IPS-18c (cell line): ENCODE measurements around the gene CDK17.

ENCODE experiments used
- H3K4me3 ChIP-seq: 2 replicates; pipeline ENCODE4 v1.7.0; 2013; ENCODE audit warnings: low read depth, mild to moderate bottlenecking, low read length, moderate library complexity; ENCODE audit not compliant: insufficient read depth
- H3K9me3 ChIP-seq: one replicate; pipeline ENCODE4 v1.6.1; 2013; ENCODE audit warnings: mild to moderate bottlenecking, low read length, moderate library complexity; ENCODE audit not compliant: control insufficient read depth, insufficient read depth

The CDK17 gene

DNA sequence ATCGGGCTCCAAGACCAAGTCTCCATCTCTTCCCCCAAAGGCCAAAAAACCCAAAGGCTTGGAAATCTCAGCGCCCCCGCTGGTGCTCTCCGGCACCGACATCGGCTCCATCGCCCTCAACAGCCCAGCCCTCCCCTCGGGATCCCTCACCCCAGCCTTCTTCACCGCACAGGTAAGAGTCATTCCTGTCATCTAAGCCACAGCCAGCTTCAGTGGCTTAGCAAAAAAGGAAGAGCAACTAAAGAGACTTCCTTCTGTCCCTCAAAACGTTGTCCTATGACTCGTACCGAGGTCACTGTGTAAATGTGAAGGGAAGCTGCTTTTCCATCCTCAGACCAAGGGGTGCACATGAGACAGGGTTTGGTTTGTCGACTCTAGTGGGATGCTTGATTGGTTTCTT is 152.7 kb downstream of the CDK17 start:
- Histone ChIP-seq H3K4me3 (no peak overlapping the region), H3K9me3 (no peaks in the 10 kb centered on the region)

DNA sequence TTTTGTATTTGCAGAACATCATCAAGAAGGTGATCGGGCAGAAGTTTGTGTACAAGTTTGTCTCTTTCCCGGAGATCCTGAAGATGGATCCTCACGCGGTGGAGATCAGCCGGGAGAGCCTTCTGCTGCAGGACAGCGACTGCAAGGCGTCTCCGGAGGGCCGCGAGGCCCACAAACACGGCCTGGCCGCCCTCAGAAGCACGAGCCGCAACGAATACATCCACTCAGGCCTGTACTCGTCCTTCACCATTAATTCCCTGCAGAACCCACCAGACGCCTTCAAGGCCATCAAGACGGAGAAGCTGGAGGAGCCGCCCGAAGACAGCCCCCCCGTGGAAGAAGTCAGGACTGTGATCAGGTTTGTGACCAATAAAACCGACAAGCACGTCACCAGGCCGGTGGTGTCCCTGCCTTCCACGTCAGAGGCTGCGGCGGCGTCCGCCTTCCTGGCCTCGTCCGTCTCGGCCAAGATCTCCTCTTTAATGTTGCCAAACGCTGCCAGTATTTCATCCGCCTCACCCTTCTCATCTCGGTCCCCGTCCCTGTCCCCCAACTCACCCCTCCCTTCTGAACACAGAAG is 153.2 kb downstream of the CDK17 start:
- no peaks in the 10 kb centered on the region for H3K9me3 ChIP-seq
- no peak overlapping the region for H3K4me3 ChIP-seq

DNA sequence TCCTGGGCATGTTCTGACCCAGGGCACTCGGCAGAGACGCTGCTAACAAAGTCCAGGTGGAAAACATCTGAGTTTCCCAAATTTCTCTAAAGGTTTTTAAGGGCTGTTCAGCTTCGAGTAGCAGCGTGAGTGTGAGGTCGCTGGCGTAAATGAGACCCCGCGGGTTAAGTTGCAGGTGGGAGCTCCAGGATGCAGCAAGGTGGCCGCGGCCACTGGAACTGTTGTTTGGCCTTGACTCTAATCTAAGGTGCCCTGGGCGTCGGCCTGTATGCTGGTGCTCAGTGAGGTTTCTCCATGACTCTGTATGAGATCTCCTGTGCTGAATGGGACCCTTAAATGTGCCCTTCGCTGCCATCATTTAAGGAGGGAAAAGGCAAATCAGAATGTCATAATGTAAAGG is 155.4 kb downstream of the CDK17 start:
- Histone ChIP-seq H3K9me3 (no peaks in the 10 kb centered on the region), H3K4me3 (no peak overlapping the region)

DNA sequence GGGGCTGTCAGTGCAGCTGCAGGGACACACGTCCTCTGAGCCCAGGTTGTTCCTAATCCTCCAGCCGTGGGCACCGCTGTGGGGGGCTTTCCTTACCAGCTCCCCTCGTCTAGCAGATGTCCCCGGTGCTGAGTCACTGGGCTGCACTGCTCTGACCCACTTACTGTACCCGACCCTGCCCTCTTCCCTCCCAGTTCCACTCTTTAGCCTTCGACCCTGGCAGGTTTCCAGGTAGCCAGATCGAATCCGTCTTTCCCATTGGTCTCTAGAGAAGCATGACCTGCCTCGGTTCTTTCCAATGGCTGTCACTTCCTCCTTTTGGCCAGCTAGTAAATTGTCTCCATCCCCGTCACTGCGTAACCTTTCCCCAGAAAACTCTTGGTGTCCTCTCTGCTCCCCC is 157.6 kb downstream of the CDK17 start:
- Histone ChIP-seq H3K4me3 (no peak overlapping the region), H3K9me3 (no peaks in the 10 kb centered on the region)

DNA sequence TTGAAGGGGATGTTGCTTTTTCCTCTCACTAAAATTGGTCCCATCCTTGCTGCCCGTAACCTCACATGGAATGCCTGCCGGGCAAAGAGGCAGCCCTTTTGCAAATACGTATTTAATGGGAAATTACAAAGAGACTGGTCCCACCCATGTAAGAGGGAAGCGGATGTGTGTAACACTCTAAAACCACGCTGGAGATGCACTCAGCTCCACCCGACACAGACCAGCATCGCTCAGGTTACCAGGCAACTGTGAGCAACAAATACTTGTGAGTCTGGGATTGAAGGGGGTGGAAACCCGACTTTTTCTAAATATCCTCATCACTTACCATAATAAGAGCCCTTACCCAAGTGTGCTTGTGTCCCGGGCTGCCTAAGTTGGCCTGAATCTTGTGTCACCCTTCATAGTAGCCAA is 158.4 kb downstream of the CDK17 start:
- Histone ChIP-seq H3K9me3 (no peaks in the 10 kb centered on the region), H3K4me3 (no peak overlapping the region)

DNA sequence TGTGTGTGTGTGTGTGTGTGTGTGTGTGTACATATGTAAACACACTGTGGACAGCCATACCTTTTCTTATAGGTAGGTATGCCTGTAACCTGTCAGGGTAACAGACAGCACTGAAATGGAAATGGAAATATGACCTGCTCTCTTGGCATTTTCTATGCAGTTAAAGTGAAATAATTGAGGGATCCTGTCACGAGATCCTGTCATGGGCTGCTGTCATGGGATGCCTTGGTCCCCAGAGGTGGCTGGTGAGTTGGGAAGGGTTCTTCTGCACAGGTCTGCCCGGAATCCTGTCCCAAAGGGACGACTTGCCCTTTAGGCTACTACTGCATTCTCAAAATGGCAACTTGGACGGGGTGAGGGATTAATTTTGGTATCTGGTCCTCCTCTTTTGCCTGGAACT is 158.8 kb downstream of the CDK17 start:
- H3K4me3 ChIP-seq = no peak overlapping the region
- H3K9me3 ChIP-seq = no peaks in the 10 kb centered on the region

DNA sequence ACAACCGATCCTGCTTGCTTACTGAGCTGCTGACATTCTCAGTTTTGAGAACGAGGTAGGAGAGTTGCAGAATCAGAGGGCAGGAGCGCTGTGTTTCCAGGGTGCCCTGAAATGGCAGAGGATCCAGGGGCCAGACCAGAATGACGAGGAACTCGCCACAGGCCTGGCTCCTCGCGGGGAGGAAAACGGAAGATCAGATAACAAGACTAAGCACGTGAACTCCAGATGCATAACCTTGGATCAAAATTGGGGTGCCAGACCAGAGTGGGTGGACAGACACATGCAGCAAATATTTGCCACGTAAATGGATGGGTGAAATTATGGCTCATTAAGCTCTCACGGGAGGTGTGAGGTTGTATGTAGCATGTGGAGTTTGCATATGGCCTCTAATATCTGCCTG is 159.6 kb downstream of the CDK17 start:
- Histone ChIP-seq H3K9me3 (no peaks in the 10 kb centered on the region), H3K4me3 (no peak overlapping the region)

DNA sequence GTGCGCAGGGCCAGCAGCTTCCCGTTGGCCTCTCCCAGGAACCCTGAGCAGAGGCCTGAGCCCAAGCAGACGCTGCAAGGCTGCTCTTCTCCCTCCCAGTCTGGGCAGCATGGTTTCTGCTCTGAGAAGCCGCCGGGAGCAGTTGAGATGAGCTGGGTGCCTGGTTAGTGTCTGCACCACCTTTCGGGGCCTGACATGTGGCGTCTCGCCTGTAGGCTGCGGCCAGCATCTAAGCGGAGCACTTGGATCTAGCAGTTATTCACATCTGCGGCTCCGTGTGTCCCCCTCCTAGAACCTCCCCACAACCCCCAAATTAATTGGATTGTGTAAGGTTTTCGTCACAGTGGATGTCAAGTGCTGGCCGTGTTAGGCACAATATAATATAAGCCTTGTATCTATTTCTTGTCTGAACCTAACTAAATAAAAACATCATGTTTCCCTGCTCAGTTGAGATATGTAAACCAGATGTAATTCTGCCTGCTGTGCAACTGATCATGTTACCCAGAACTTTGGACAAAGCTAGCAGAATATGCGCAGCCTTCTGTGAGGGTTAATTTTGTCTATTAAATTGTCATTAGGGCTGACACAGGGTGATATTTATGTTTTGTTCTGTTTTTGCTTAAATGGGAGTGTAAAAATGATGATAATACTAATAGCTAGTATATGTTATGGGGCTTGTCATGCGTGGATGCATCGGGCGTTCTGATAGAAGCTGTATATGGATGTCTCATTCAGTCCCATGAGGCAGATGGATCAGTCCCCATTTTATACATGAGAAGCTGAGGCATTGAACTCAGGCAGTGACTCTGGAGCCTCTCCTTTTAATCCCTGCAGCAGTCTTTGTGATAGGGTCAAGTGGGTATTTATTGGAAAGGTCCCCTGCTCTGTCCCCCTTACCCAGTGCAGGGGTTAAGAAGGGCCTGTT is 160.3 kb downstream of the CDK17 start:
- Histone ChIP-seq H3K9me3 (no peaks in the 10 kb centered on the region), H3K4me3 (no peak overlapping the region)

DNA sequence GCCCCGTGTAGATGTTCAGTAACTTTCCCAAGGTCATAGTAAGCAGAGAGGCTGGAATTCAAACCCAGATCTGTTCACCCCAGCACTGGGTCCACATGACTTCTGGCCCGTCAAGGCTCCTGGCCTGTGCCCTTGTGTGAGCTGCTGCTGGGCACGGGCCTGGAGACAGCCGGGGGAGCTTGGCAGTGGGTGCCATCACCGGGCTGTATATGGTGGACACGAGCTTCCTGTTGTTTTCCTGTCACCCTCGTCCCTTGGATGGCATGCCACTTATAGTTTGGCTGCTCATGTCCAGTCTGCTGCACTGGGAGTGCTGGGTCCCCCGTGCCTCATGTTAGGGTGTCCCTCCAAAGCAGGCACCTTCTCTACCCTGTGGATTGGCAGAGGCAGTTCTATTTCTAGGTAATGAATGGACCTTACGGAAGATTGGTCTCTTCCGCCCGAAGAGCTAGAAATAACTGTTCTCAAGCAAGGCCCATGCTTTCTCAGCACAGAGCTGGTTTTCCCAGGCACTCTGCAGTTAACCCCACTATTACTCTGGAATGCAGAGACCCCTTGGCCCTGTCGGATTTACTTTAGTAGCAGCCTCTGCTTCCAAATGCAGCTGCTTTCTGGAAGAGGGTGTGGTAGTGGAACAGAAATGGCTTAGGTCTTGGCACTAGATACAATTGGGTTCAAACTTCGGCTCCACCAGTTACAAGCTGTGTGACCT is 161.7 kb downstream of the CDK17 start:
- Histone ChIP-seq H3K9me3 (no peaks in the 10 kb centered on the region), H3K4me3 (no peak overlapping the region)

DNA sequence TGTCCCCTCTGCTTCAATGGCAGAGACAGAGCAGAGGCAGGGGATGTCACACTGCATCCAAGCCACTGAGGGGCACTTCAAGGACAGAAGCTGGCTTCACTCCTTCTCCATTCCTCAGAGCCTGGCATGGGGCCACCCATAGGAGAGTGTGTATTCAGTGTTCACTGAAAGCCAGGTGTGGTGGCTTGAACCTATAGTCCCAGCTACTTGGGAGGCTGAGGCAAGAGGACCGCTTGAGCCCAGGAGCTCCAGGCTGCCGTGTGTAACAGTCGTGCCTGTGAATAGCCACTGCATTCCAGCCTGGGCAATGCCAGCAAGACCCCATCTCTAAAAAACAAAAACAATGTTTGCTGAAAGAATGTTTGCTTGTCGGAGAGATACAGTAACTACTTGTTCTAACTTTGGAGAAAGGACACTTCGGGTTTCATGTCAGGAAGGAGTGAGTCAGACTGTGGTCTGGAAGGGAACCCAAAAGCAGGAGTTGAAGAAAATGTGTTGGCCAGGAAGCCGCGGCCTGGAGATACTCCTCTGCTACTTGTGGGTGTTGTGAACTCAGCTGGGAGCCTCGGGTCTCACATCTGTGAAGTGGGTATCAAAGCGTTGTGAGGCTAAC is 162.7 kb downstream of the CDK17 start:
- H3K4me3 ChIP-seq = no peak overlapping the region
- no peaks in the 10 kb centered on the region for H3K9me3 ChIP-seq

DNA sequence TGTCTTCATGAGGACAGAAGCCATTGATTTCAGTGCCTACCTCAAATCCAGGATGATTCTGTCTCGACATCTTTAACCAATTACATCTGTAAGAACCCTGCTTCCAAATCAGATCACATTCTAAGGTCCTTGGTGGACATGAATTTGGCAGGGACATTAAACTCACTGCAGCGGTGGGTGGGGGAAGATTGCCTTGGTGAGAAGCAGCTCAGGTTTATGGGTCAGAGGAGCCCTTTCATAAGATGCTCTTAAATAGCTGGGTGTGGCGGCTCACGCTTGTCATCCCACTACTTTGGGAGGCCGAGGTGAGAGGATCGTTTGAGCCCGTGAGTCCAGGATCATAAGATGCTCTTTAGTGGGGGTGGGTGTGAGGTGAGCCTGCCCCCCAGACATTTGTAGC is 163.2 kb downstream of the CDK17 start:
- H3K4me3 ChIP-seq = no peak overlapping the region
- H3K9me3 ChIP-seq = no peaks in the 10 kb centered on the region

DNA sequence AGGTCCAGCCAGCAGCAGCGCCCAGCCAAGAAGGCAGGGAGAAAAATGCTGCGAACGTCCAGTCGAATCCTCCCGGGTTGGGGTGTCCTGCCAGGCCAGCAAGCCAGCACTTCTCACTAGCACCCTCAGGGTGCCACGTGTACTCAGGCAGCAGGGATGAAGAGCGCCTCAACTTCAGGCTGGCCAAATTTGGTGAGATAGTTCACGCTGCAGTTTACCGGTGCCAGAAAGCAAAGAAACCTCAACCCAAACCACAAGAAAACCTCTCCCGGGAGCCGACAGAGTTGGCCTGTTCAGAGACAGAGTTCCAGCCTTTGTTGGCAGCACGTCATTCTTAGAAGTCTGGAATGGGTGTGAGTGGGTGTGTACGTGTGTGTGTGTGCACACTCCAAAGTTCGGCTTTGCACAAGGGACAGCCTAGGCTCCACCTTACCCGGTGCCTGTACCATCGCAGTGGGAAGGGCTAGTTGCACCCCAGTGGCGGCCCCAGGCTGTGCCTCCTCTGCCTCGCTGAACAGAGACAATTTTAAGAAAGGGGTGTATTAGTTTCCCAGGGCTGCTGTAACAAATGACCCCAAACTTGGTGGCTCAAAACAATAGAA is 163.9 kb downstream of the CDK17 start:
- H3K9me3 ChIP-seq = no peaks in the 10 kb centered on the region
- peak overlapping the region; percentile 9; the same call in 1 of the 2 replicates for H3K4me3 ChIP-seq

DNA sequence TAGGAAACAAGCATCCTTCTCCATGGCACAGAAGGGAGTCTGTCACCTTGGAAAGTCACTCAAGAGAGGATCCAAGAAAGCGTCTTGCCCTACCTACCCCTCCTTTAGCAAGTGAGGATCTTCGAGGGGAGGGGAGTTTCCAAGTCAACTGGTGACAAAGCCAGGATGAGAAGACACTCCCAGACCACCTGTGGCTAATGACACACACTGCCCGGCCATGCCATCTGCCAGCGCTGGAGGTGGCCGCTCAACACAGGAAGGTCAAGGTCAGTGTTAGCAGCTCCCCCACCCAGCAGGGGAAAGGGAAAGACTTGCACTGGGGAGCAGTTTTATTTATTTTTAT is 164.8 kb downstream of the CDK17 start:
- no peaks in the 10 kb centered on the region for H3K9me3 ChIP-seq
- no peak overlapping the region for H3K4me3 ChIP-seq

DNA sequence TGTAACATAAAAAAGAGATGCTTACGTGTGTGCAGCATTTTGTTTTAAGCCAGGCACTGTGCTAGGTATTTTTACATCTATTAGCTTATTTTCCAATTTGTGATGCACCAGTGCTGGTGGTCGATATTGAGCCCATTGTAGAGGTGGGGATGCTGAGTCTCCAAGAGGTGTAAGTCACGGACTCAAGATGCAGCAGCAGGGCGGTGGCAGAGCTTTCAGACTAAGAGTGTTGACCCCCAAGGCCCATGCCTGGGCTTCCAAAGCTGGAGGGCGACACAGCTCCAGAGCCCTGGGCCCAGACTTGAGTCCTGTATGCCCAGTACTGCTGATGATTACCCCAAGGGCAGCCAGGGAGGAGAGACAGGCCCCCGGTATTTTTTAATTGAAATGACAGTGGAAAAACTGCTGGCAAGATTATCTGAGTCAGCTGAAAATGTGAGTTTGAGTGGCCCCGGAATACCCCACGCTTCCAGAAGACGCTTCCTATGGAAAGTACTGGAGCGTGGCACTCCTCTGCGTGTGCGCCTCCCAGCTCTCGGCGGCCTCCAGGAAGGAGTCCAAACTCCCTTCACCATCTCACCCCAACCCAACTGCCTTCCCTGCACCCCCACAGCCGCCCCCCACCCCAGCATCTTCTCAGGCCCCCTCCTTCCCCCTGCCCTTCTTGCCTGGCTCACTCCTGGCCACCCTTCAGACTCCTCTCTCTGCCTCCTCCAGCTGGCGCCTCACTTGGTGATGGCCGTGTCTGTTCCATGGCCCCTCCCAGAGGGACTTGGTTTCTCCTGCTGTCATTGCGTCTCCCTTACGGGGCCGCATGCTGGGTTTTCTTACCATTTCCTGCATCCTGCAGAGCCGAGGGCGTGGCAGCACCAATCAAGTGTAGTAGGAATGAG is 165.4 kb downstream of the CDK17 start:
- no peak overlapping the region for H3K4me3 ChIP-seq
- no peaks in the 10 kb centered on the region for H3K9me3 ChIP-seq

DNA sequence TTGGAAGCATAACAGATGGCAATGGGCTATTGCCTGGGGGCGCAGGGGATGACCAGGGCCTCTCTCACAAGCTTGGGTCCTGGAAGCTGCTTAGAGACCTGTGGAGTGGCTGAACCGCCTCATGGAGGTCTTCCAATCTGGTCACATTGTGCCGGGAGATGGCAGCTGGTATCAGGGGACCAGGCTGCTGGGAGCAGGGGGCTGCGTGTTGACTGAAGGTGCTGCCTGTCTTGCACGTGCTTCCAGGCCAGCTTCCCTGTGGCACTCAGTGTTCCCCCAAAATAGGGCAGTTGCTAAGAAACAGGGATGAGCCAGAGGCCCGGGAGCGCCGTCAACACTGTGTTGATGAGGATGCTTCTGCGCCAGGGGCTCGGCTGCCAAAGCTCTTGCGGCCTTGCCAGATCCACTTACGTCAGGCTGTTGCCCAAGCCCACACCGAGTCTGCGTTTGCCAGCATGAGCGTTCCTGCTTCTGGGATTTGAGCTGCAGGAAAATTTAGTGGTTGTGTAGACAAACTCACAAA is 166.2 kb downstream of the CDK17 start:
- Histone ChIP-seq H3K4me3 (no peak overlapping the region), H3K9me3 (peaks cover under 1% of the 10 kb centered on the region)

DNA sequence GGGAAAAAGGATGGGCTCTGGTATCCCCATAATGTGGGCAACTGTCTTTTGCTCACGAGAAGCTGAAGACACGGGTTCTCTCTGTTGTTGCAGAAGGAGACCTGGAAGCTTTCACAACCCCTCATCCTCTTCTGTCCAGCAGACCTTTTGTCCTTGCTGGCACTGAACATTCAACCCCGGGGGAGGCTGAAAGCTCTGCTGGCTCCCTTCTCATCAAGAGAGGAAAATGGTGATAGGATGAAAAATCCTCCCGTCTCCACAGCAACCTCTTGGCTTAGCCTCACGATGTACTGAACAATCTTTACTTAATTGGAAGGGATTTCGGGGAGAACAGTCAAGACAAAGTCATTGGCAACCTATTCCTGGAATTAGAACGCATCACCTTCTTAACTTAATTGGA is 167.1 kb downstream of the CDK17 start:
- peaks cover 3% of the 10 kb centered on the region for H3K9me3 ChIP-seq
- H3K4me3 ChIP-seq = no peak overlapping the region
